Measurements from ENCODE around the gene COQ10B. TPM values are rescaled to one million over a fixed set of nuclear protein-coding genes. Genes with fewer than 3 reads are reported as not detected.

Gene COQ10B
- total RNA-seq, 1 donor from 2014 or later = 13.2 TPM

- peaks cover 4% of the 10 kb centered on the region for H3K27me3 Mint-ChIP-seq (ENCODE audit: unreplicated experiment)
- no peak for TF ChIP-seq CTCF (IDR thresholded peaks at IDR 0.05; ENCODE audit: partially characterized antibody, unreplicated experiment)
- peaks cover 17% of the 10 kb centered on the region for H3K4me1 Mint-ChIP-seq (ENCODE audit: low read depth, unreplicated experiment)
- peak overlapping the region; percentile 92 for H3K4me3 Mint-ChIP-seq (ENCODE audit: unreplicated experiment)
- no peaks in the 10 kb centered on the region for H3K36me3 Mint-ChIP-seq (ENCODE audit: unreplicated experiment)
- peaks cover 8% of the 10 kb centered on the region for H3K9me3 Mint-ChIP-seq (ENCODE audit: unreplicated experiment)
- no peak overlapping the region for H3K27ac Mint-ChIP-seq (ENCODE audit: unreplicated experiment)
- DNase-seq = no peak
Measured at GRCh38 chr2:197502201-197502600, 48.8 kb downstream of the COQ10B start.

GRCh38 chr2:197502685-197503084, 49.3 kb downstream of the COQ10B start:
- H3K27ac Mint-ChIP-seq (ENCODE audit: unreplicated experiment) = no peak overlapping the region
- H3K36me3 Mint-ChIP-seq (ENCODE audit: unreplicated experiment) = no peaks in the 10 kb centered on the region
- peak overlapping the region; percentile 92 for H3K4me3 Mint-ChIP-seq (ENCODE audit: unreplicated experiment)
- peaks cover 15% of the 10 kb centered on the region for H3K4me1 Mint-ChIP-seq (ENCODE audit: low read depth, unreplicated experiment)
- peaks cover 4% of the 10 kb centered on the region for H3K27me3 Mint-ChIP-seq (ENCODE audit: unreplicated experiment)
- no peak for TF ChIP-seq CTCF (IDR thresholded peaks at IDR 0.05; ENCODE audit: partially characterized antibody, unreplicated experiment)
- no peak for DNase-seq
- peaks cover 8% of the 10 kb centered on the region for H3K9me3 Mint-ChIP-seq (ENCODE audit: unreplicated experiment)

GRCh38 chr2:197504000-197504399, 50.6 kb downstream of the COQ10B start:
- Mint-ChIP-seq H3K36me3 (ENCODE audit: unreplicated experiment) (no peaks in the 10 kb centered on the region), H3K9me3 (ENCODE audit: unreplicated experiment) (peaks cover 7% of the 10 kb centered on the region), H3K4me3 (ENCODE audit: unreplicated experiment) (no peak overlapping the region), H3K4me1 (ENCODE audit: low read depth, unreplicated experiment) (peaks cover 9% of the 10 kb centered on the region), H3K27me3 (ENCODE audit: unreplicated experiment) (peaks cover 4% of the 10 kb centered on the region), H3K27ac (ENCODE audit: unreplicated experiment) (no peak overlapping the region)
- TF ChIP-seq CTCF (IDR thresholded peaks at IDR 0.05; ENCODE audit: partially characterized antibody, unreplicated experiment) = no peak
- no peak for DNase-seq

- peaks cover 4% of the 10 kb centered on the region for H3K27me3 Mint-ChIP-seq (ENCODE audit: unreplicated experiment)
- no peak for TF ChIP-seq CTCF (IDR thresholded peaks at IDR 0.05; ENCODE audit: partially characterized antibody, unreplicated experiment)
- peaks cover 9% of the 10 kb centered on the region for H3K4me1 Mint-ChIP-seq (ENCODE audit: low read depth, unreplicated experiment)
- no peak overlapping the region for H3K4me3 Mint-ChIP-seq (ENCODE audit: unreplicated experiment)
- H3K9me3 Mint-ChIP-seq (ENCODE audit: unreplicated experiment) = peaks cover 7% of the 10 kb centered on the region
- no peak overlapping the region for H3K27ac Mint-ChIP-seq (ENCODE audit: unreplicated experiment)
- no peaks in the 10 kb centered on the region for H3K36me3 Mint-ChIP-seq (ENCODE audit: unreplicated experiment)
- DNase-seq = no peak
Measured at GRCh38 chr2:197504512-197504911, 51.2 kb downstream of the COQ10B start.

- no peak overlapping the region for H3K27ac Mint-ChIP-seq (ENCODE audit: unreplicated experiment)
- no peaks in the 10 kb centered on the region for H3K36me3 Mint-ChIP-seq (ENCODE audit: unreplicated experiment)
- no peaks in the 10 kb centered on the region for H3K9me3 Mint-ChIP-seq (ENCODE audit: unreplicated experiment)
- no peak for TF ChIP-seq CTCF (IDR thresholded peaks at IDR 0.05; ENCODE audit: partially characterized antibody, unreplicated experiment)
- peaks cover 5% of the 10 kb centered on the region for H3K4me1 Mint-ChIP-seq (ENCODE audit: low read depth, unreplicated experiment)
- no peak for DNase-seq
- H3K4me3 Mint-ChIP-seq (ENCODE audit: unreplicated experiment) = no peak overlapping the region
- peaks cover 5% of the 10 kb centered on the region for H3K27me3 Mint-ChIP-seq (ENCODE audit: unreplicated experiment)
Measured at GRCh38 chr2:197506658-197507057, 53.3 kb downstream of the COQ10B start.
